ENCODE results near the gene IRAK2. TPM values are rescaled to one million over a fixed set of nuclear protein-coding genes. Genes with fewer than 3 reads are reported as not detected.

IRAK2 gene
- total RNA-seq, 1 experiment from 2014 or later: 0.61 TPM

DNA sequence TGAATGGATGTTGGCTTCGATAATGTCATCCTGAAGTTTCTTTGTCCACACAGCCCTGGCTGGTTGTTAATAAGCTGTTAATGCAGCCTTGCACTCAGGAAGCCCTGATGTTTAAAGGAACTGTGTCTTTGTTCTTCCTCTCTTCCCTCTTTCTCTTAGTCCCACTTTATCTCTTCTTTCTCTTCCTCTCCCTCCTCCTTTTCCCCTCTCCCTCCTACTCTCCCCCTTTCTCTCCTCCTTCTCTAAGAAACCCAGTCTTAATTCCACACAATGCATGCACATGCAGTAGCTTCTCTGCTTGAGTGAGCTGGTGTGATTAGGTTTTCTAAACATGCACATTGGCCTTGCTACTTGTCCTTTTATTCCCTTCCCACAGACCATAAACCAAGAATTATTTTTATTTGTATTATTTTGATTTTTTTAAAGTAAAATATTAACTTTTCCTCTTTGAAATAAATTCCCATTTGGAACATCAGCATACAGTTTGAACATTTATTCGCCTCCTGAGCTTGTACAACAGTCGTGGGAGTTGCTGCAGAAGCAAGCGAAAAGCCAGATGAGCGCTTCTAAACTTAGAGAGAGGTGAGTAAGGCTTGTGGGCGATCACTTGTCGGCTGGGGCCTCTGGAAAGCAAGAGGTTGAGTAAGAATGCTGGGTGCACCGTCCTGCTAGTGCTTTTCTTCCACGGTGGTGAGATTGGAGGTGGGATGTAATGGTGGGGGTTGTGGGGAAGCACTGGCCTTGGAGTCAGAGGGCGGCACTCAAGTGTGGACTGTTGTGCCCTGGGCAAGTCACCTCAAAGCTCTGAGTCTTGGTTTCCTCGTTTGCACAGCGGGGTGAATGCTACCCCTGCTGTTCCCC lies 120.8 kb downstream of the IRAK2 start:
- Histone ChIP-seq H2BK20ac (ENCODE audit: low read depth, low read length, poor library complexity, severe bottlenecking) (no peak overlapping the region), H3K79me2 (ENCODE audit: insufficient read depth, low read length) (no peaks in the 10 kb centered on the region), H2BK5ac (ENCODE audit: insufficient read length, low read length) (no peak overlapping the region), H3T11ph (ENCODE audit: low read length) (no peak overlapping the region), H3K79me1 (ENCODE audit: insufficient read depth, low read depth, low read length, poor library complexity, severe bottlenecking) (no peaks in the 10 kb centered on the region), H4K8ac (replicated peaks; ENCODE audit: insufficient read length, low read depth, low read length) (no peak overlapping the region), H3K9ac (ENCODE audit: extremely low read depth, insufficient read length, low read length) (no peak overlapping the region), H2AFZ (ENCODE audit: low read length) (no peak overlapping the region), H3K56ac (ENCODE audit: insufficient read length, low read depth, low read length) (no peak overlapping the region), H2BK15ac (ENCODE audit: low read depth, low read length) (no peak overlapping the region), H3K27me3 (ENCODE audit: insufficient read depth, low read length) (no peaks in the 10 kb centered on the region), H3K14ac (ENCODE audit: insufficient read depth, low read length) (no peak overlapping the region), H3K4me2 (ENCODE audit: insufficient read depth, insufficient read length, low read length) (no peak overlapping the region), H4K5ac (ENCODE audit: insufficient read length, low read depth, low read length) (no peak overlapping the region), H4K20me1 (ENCODE audit: control insufficient read depth, insufficient read depth, insufficient read length) (no peaks in the 10 kb centered on the region), H3K27ac (ENCODE audit: insufficient read length, low read depth, low read length) (no peak overlapping the region), H3K18ac (ENCODE audit: insufficient read length, low read depth, low read length) (no peak overlapping the region), H2AK5ac (ENCODE audit: insufficient read length, low read length) (no peak overlapping the region), H3K4ac (ENCODE audit: low read depth, low read length) (no peak overlapping the region), H2BK120ac (ENCODE audit: low read depth, low read length, poor library complexity, severe bottlenecking) (no peak overlapping the region), H3K23me2 (ENCODE audit: insufficient read length, low read depth, low read length, poor library complexity, severe bottlenecking) (no peaks in the 10 kb centered on the region), H3K23ac (ENCODE audit: insufficient read length, low read depth, low read length) (no peak overlapping the region), H2BK12ac (ENCODE audit: insufficient read length, low read depth, low read length) (no peak overlapping the region), H3K4me1 (ENCODE audit: insufficient read depth, low read length) (0 out of 2 replicates have a peak, but pooled peaks cover 1% of the 10 kb centered on the region), H4K91ac (ENCODE audit: insufficient read length, low read depth, low read length) (no peak overlapping the region), H3K9me3 (ENCODE audit: control insufficient read depth, low read depth, low read length) (no peaks in the 10 kb centered on the region)
- Mint-ChIP-seq H3K27ac (peak overlapping the region in 2 of 3 experiments; percentile 62 to 87; a peak in 4 of 7 replicates), H3K4me3 (no peak overlapping the region), H3K4me1 (peaks cover 19% of the 10 kb centered on the region in 2 experiments), H3K27me3 (ENCODE audit: low read depth) (no peaks in the 10 kb centered on the region), H3K36me3 (ENCODE audit: insufficient read depth in 1 of 3, low read depth in 3 of 3) (peaks cover 2 to 43% (median 19%) of the 10 kb centered on the region in 3 experiments; a peak in 6 of 7 replicates), H3K9me3 (no peaks in the 10 kb centered on the region)
- TF ChIP-seq, protein P1, sequence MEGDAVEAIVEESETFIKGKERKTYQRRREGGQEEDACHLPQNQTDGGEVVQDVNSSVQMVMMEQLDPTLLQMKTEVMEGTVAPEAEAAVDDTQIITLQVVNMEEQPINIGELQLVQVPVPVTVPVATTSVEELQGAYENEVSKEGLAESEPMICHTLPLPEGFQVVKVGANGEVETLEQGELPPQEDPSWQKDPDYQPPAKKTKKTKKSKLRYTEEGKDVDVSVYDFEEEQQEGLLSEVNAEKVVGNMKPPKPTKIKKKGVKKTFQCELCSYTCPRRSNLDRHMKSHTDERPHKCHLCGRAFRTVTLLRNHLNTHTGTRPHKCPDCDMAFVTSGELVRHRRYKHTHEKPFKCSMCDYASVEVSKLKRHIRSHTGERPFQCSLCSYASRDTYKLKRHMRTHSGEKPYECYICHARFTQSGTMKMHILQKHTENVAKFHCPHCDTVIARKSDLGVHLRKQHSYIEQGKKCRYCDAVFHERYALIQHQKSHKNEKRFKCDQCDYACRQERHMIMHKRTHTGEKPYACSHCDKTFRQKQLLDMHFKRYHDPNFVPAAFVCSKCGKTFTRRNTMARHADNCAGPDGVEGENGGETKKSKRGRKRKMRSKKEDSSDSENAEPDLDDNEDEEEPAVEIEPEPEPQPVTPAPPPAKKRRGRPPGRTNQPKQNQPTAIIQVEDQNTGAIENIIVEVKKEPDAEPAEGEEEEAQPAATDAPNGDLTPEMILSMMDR (conservative IDR thresholded peaks at IDR 0.05): no peak
- no CpG with 5 or more reads among the region's 12 CpGs for WGBS (ENCODE audit: extremely low coverage, insufficient read length, low lambda C conversion rate)
- no peak for DNase-seq

All from H9 (cell line).